GM18505 (cell line): ENCODE results near the gene H6PD.

Experiments used
- ATAC-seq: cut with Tn5 transposase; IDR thresholded peaks from one replicate; pipeline ENCODE4 v1.9.1; 2021; ENCODE audit not compliant: unreplicated experiment
- POLR2A ChIP-seq: IDR thresholded peaks from 4 replicates; pipeline ENCODE4 v1.6.1; 2011; ENCODE audit warnings: borderline replicate concordance; ENCODE audit not compliant: insufficient read depth, insufficient read length; ENCODE audit errors: extremely low read depth

H6PD gene

GRCh38 chr1:9224664-9225410, 9.7 kb upstream of the H6PD start:
- ATAC-seq, result no peak
- TF ChIP-seq POLR2A, result no peak

GRCh38 chr1:9225411-9225785, 9.2 kb upstream of the H6PD start:
- ATAC-seq, result no peak
- TF ChIP-seq POLR2A, result no peak

- no peak for TF ChIP-seq POLR2A
- ATAC-seq, result no peak
These were observed 6.0 kb upstream of the H6PD start for GRCh38 chr1:9228609-9229008.

DNA sequence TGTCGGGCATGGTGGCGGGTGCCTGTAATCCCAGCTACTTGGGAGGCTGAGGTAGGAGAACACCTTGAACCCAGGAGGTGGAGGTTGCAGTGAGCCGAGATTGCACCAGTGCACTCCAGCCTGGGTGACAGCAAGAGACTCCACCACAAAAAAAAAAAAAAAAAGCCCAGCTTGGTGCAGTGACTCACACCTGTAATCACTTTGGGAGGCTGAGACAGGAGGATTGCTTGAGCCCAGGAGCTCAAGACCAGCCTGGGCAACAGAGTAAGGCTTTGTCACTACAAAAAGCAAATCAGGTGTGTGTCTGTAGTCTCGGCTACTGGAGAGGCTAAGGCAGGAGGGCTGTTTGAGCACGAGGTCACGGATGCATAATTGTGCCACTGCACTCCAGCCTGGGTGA, 5.0 kb upstream of the H6PD start:
- TF ChIP-seq POLR2A, result no peak
- no peak for ATAC-seq

GRCh38 chr1:9230869-9231533, 3.6 kb upstream of the H6PD start:
- no peak for TF ChIP-seq POLR2A
- no peak for ATAC-seq

- no peak for TF ChIP-seq POLR2A
- ATAC-seq, result no peak
These were observed 2.8 kb upstream of the H6PD start for GRCh38 chr1:9231648-9232332.

DNA sequence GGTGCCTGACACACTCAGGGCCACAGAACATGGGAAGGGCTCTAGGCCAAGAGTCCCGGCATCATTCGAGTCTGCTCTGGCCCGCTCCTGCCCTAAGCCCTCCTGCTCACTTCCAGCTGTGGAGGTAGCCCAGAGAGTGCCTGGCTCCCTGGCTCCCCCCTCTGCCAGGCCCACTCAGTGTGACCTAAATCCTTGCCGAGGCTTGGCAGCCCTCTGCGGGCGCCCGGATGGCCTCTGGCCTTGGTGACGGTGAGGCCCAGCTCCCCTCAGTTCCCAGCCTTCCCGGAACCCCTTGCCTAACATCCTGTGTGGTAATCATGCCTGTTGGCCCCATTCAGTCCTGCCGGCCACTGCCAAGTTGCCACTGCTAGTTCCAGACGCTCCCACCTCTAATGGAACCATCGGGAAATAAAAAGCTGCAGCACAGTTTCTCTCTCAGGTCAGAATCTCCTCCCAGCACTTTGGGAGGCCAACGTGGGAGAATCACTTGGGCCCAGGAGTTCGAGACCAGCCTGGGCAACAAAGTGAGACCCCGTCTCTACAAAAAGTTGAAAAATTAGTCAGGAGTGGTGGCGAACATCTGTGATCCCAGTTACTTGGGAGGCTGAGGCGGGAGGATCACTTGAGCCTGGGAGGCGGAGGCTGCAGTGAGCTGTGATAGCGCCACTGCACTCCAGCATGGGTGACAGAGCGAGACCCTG, 1.2 kb upstream of the H6PD start:
- no peak for TF ChIP-seq POLR2A
- no peak for ATAC-seq

DNA sequence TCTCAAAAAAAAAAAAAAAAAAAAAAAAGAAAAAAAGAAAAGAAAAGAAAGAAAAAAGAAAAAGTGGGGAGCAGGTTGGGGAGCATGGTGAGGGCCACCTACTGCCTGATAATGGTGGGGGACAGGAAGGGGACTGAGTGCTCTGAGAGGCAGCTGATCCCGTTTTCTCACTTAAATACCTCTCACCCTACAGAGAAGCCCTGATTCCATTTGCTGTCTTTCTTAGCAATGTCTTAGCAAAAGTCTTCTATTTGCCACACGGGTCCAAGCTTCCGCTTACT, 692 bp upstream of the H6PD start:
- ATAC-seq, result no peak
- no peak for TF ChIP-seq POLR2A

DNA sequence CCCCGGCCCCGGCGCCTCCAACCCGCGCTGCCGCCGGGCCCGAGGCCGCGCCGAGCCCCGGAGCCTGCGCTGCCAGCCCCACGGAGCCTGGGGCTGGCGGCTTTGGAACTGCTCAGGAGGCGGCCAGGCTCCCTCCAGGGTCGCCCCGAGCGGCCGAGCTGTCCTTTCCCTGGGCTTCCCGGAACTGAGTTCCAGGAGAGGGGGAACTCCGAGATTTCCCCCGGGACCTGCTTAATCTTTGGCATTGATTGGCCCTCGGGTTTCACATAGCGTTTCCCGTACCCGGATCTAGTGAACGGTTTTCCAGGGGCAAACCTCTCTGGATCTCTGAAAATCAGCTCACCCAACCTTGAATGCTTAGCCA, 504 bp downstream of the H6PD start:
- no peak for TF ChIP-seq POLR2A
- no peak for ATAC-seq

- TF ChIP-seq POLR2A, result no peak
- no peak for ATAC-seq
These were observed 986 bp downstream of the H6PD start for GRCh38 chr1:9235560-9235959.

GRCh38 chr1:9238134-9238533, 3.6 kb downstream of the H6PD start:
- no peak for ATAC-seq
- no peak for TF ChIP-seq POLR2A

DNA sequence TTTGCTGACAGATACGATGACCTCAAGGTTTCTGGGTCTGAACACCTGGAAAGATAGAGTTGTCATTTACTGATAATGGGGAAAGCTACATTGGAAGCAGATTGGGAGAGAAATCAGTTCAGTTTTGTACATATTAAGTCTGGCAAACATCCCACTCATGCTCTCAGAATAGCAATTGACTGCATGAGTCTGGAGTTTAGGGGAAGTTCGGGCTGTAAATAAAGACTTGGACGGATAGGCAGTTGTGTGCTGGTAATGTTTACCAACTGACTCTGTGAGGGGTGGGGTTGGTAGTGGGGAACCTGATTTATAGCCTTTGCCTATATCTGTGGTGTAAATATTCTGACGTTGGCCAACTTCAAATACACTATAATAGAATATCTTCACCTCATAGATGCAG, 4.0 kb downstream of the H6PD start:
- TF ChIP-seq POLR2A, result no peak
- no peak for ATAC-seq

- no peak for ATAC-seq
- TF ChIP-seq POLR2A, result no peak
These were observed 5.2 kb downstream of the H6PD start for GRCh38 chr1:9239622-9240401.
